Ishikawa (cell line): Measurements from ENCODE around the gene HELZ.

Experiments
- CEBPB ChIP-seq: IDR thresholded peaks from 2 replicates; pipeline ENCODE4 v1.6.1; 2012
- EP300 ChIP-seq: IDR thresholded peaks from 2 replicates; pipeline ENCODE4 v1.6.1; 2012; ENCODE audit warnings: borderline replicate concordance
- FOXM1 ChIP-seq: IDR thresholded peaks from 2 replicates; pipeline ENCODE4 v1.6.1; 2012; ENCODE audit warnings: low read depth, borderline replicate concordance
- NFIC ChIP-seq: IDR thresholded peaks from 2 replicates; pipeline ENCODE4 v1.6.1; 2012
- RAD21 ChIP-seq: IDR thresholded peaks from 2 replicates; pipeline ENCODE4 v1.6.1; 2012; ENCODE audit warnings: low read depth
- TAF1 ChIP-seq: IDR thresholded peaks from 2 replicates; pipeline ENCODE4 v1.6.1; 2012; ENCODE audit warnings: low read depth, mild to moderate bottlenecking
- TCF12 ChIP-seq: IDR thresholded peaks from 2 replicates; pipeline ENCODE4 v1.6.1; 2012; ENCODE audit warnings: low read depth
- TEAD4 ChIP-seq: IDR thresholded peaks from 2 replicates; pipeline ENCODE4 v1.6.1; 2012

GRCh38 chr17:67068999-67069398, 176.0 kb downstream of the HELZ start:
- TF ChIP-seq EP300 (no peak), TEAD4 (no peak), TAF1 (no peak), CEBPB (no peak), RAD21 (no peak), FOXM1 (no peak), TCF12 (no peak), NFIC (no peak)
